Progenitor cell of endocrine pancreas (in vitro differentiated cells): Measurements from ENCODE around the gene DCN. TPM values are rescaled to one million over a fixed set of nuclear protein-coding genes. Genes with fewer than 3 reads are reported as not detected.

Experiments
- DNase-seq: peaks from one replicate; pipeline ENCODE4 v3.0.0; 2021; ENCODE audit warnings: low spot score; ENCODE audit not compliant: unreplicated experiment
- H3K27ac Mint-ChIP-seq: 2 replicates; pipeline ENCODE4 v1.8.0; 2021; ENCODE audit warnings: mild to moderate bottlenecking, moderate library complexity, mixed read lengths
- H3K27me3 Mint-ChIP-seq: 2 replicates; pipeline ENCODE4 v1.8.0; 2021; ENCODE audit warnings: mixed read lengths
- H3K36me3 Mint-ChIP-seq: 2 replicates; pipeline ENCODE4 v1.8.0; 2022; ENCODE audit warnings: mixed read lengths; ENCODE audit not compliant: insufficient read depth
- H3K4me1 Mint-ChIP-seq: 2 replicates; pipeline ENCODE4 v1.8.0; 2021; ENCODE audit warnings: low read depth, mixed read lengths
- H3K4me3 Mint-ChIP-seq: 2 replicates; pipeline ENCODE4 v1.8.0; 2021; ENCODE audit warnings: low read depth, mild to moderate bottlenecking, moderate library complexity, mixed read lengths
- H3K9me3 Mint-ChIP-seq: 2 replicates; pipeline ENCODE4 v1.8.0; 2021; ENCODE audit warnings: low read depth, mixed read lengths
- total RNA-seq: library from RNA; stranded (reverse); gene quantifications from 2 replicates; pipeline ENCODE4 v1.2.1, GENCODE V29; 2021
- TF ChIP-seq, protein P1 (sequence below): fragments of 200-600 bp; sonication (generic); IDR thresholded peaks from one replicate; pipeline ENCODE4 v1.5.0; 2021; ENCODE audit warnings: antibody characterized with exemption, mild to moderate bottlenecking; ENCODE audit not compliant: unreplicated experiment

The DCN gene
- total RNA-seq, 1 donor from 2014 or later: not detected

DNA sequence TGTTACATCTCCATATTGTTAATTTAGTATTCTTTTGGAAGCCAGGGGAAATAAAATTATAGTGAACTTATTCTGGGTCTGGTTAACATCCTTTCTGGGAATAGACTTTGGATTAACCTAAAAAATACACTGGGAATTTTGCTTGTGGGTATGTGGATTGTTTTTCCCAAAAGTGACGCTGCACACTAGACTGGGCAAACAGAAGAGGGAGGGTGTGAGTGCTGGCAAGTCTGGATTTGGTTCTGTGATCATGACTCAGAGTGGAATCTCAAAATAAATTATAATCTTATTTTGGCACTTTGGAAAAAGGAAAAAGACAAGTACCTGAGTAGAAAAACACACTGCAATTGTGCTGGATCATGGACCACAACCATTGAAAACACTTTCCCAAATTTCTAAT, 56.1 kb downstream of the DCN start:
- Mint-ChIP-seq H3K27ac (no peak overlapping the region), H3K9me3 (no peaks in the 10 kb centered on the region), H3K27me3 (no peaks in the 10 kb centered on the region), H3K4me1 (no peaks in the 10 kb centered on the region), H3K4me3 (no peak overlapping the region), H3K36me3 (no peaks in the 10 kb centered on the region)
- TF ChIP-seq, protein P1, sequence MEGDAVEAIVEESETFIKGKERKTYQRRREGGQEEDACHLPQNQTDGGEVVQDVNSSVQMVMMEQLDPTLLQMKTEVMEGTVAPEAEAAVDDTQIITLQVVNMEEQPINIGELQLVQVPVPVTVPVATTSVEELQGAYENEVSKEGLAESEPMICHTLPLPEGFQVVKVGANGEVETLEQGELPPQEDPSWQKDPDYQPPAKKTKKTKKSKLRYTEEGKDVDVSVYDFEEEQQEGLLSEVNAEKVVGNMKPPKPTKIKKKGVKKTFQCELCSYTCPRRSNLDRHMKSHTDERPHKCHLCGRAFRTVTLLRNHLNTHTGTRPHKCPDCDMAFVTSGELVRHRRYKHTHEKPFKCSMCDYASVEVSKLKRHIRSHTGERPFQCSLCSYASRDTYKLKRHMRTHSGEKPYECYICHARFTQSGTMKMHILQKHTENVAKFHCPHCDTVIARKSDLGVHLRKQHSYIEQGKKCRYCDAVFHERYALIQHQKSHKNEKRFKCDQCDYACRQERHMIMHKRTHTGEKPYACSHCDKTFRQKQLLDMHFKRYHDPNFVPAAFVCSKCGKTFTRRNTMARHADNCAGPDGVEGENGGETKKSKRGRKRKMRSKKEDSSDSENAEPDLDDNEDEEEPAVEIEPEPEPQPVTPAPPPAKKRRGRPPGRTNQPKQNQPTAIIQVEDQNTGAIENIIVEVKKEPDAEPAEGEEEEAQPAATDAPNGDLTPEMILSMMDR: no peak
- no peak for DNase-seq

DNA sequence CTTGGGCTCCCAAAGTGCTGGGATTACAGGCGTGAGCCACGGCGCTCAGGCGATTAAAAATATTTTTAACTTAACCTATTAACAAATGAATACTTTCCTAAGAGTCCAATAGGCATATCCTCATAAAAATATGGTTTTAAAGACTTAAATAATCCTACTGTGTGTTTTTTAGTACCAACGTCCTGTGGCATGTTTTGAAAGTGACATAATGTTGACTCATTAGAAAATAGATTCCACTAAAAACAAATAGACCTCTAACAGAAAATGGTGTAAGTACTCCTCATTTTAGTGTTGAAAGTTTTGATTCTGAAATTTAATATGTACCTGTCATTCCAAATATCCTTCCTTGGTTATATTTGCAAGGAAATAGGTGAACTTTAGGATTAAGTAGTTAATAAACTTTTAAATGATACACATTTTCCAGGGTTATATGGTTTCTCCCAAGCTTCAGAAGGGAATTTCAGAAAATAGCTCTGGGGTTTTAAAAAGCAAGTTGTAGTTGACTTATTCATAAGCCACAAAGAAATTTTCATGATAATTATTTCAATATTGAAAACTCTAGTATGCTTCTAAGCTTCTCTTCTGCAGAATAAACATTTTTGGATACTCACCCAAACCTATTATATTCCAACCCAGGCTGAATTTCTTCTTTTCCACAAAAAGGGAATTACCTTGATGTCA, 59.2 kb downstream of the DCN start:
- Mint-ChIP-seq H3K4me3 (no peak overlapping the region), H3K4me1 (peaks cover 2% of the 10 kb centered on the region), H3K27ac (no peak overlapping the region), H3K27me3 (no peaks in the 10 kb centered on the region), H3K36me3 (no peaks in the 10 kb centered on the region), H3K9me3 (no peaks in the 10 kb centered on the region)
- TF ChIP-seq, protein P1: no peak
- DNase-seq: no peak

DNA sequence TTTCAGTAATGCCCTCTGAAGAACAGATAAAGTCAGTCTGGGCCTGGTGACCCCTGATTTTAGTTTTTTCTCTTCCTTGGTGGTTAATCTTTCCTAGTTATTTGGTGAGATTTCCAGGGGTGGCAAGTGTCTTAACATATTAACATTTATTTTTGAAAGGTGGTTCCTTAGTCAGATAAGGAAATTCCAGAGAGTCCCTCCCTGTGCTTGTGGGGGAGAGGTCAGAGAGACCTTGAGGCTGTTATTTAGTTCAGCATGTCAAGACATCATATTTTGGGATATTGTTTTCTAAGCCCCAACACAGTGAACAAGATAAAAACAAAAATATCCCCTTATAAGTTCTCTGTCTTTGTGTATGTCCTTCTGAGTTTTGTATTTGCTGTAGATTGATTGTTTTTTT, 61.8 kb downstream of the DCN start:
- peak overlapping the region; percentile 62 for H3K27ac Mint-ChIP-seq
- peaks cover 2% of the 10 kb centered on the region for H3K4me1 Mint-ChIP-seq
- TF ChIP-seq, protein P1: no peak
- H3K27me3 Mint-ChIP-seq: no peaks in the 10 kb centered on the region
- no peaks in the 10 kb centered on the region for H3K36me3 Mint-ChIP-seq
- H3K9me3 Mint-ChIP-seq: no peaks in the 10 kb centered on the region
- H3K4me3 Mint-ChIP-seq: no peak overlapping the region
- DNase-seq: no peak

DNA sequence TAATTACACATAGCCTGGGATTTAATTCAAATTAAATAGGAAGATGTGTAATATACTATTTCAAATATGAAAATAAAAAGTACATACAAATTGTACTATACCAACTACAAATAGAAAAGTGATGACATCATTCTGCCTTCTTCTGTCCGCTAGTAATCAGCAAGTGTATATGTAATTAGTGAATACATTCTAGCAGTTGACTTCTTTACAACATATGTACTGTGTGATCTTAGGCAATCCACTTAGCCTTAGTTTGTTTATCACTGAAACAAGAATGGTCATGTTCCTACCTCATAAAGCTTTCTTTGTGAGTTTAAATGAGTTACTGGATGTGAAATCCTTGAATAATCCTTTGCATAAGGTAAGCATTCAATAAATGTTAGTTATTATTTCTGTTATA, 63.5 kb downstream of the DCN start:
- Mint-ChIP-seq H3K27ac (no peak overlapping the region), H3K4me3 (no peak overlapping the region), H3K9me3 (no peaks in the 10 kb centered on the region), H3K27me3 (no peaks in the 10 kb centered on the region), H3K36me3 (no peaks in the 10 kb centered on the region), H3K4me1 (peaks cover 2% of the 10 kb centered on the region)
- TF ChIP-seq, protein P1: no peak
- no peak for DNase-seq

DNA sequence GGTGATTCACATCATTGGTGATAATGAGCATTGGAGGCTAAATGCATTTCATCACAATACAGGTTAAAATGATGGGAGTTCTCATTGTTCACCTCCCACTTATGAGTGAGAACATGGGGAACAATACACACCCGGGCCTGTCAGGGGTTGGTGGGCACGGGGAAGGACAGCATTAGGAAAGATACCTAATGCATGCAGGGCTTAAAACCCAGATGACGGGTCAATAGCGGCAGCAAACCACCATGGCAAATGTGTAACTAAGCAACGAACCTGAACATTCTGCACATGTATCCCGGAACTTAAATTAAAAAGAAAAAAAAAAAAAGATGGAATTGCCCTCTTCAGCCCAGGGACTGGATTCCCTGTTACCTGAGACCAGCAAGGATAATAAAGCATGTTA, 69.0 kb downstream of the DCN start:
- no peaks in the 10 kb centered on the region for H3K36me3 Mint-ChIP-seq
- no peak overlapping the region for H3K4me3 Mint-ChIP-seq
- no peak overlapping the region for H3K27ac Mint-ChIP-seq
- no peak for DNase-seq
- no peaks in the 10 kb centered on the region for H3K27me3 Mint-ChIP-seq
- H3K9me3 Mint-ChIP-seq: no peaks in the 10 kb centered on the region
- TF ChIP-seq, protein P1: no peak
- H3K4me1 Mint-ChIP-seq: no peaks in the 10 kb centered on the region
